ENCODE data around the gene APOBEC3F. TPM values are rescaled to one million over a fixed set of nuclear protein-coding genes. Genes with fewer than 3 reads are reported as not detected.

The APOBEC3F gene
- total RNA-seq, 1 donor from 2014 or later, result 2.8 TPM

- Mint-ChIP-seq H3K9me3 (ENCODE audit: unreplicated experiment) (peaks cover 1% of the 10 kb centered on the region), H3K4me1 (ENCODE audit: low read depth, unreplicated experiment) (peaks cover 7% of the 10 kb centered on the region)
Observed at GRCh38 chr22:39090426-39091064, 49.9 kb downstream of the APOBEC3F start.

DNA sequence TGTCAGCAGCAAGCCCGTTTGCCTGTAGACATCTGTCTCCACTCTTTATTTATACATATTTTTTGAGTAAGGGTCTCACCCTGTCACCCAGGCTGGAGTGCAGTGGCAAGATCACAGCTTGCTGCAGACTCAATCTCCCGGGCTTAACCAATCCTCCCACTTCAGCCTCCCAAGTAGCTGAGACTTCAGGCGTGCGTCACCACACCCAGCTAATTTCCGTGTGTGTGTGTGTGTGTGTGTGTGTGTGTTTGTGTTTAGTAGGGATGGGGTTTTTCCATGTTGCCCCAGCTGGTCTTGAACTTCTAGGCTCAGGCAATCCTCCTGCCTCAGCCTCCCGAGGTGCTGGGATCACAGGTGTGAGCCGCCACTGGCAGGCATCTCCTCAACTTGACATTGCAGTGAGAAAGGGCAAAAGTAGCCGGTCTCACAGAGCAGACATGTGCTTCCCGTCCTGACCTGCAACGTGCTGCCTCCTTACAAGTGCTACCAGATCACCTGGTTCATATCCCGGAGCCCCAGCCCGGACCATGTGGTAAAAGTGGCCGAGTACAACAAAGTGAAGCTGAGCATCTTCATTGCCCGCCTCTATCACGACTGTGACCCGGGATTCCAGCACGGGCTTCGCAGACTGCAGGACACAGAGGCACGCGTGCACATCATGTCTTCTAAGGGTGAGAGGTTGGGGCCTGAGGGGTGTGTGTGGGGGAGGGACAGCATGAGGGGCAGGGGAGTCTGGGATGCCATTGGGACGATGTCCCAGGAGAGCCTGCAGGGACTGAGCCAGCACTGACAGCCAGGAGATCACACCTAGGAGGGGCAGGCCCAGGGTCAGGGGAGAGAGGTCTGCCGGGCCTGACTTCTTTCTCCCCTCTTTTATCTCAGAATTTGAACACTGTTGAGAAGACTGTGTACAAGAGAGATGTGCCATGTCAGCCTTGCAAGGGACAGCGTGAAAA lies 50.7 kb downstream of the APOBEC3F start:
- Mint-ChIP-seq H3K36me3 (ENCODE audit: unreplicated experiment) (no peaks in the 10 kb centered on the region), H3K4me1 (ENCODE audit: low read depth, unreplicated experiment) (peaks cover 7% of the 10 kb centered on the region), H3K27me3 (ENCODE audit: unreplicated experiment) (peaks cover 6% of the 10 kb centered on the region), H3K4me3 (ENCODE audit: unreplicated experiment) (no peak overlapping the region), H3K27ac (ENCODE audit: unreplicated experiment) (no peak overlapping the region), H3K9me3 (ENCODE audit: unreplicated experiment) (peaks cover 3% of the 10 kb centered on the region)
- TF ChIP-seq, protein P1, sequence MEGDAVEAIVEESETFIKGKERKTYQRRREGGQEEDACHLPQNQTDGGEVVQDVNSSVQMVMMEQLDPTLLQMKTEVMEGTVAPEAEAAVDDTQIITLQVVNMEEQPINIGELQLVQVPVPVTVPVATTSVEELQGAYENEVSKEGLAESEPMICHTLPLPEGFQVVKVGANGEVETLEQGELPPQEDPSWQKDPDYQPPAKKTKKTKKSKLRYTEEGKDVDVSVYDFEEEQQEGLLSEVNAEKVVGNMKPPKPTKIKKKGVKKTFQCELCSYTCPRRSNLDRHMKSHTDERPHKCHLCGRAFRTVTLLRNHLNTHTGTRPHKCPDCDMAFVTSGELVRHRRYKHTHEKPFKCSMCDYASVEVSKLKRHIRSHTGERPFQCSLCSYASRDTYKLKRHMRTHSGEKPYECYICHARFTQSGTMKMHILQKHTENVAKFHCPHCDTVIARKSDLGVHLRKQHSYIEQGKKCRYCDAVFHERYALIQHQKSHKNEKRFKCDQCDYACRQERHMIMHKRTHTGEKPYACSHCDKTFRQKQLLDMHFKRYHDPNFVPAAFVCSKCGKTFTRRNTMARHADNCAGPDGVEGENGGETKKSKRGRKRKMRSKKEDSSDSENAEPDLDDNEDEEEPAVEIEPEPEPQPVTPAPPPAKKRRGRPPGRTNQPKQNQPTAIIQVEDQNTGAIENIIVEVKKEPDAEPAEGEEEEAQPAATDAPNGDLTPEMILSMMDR (IDR thresholded peaks at IDR 0.05; ENCODE audit: partially characterized antibody, unreplicated experiment), result no peak
- no peak for DNase-seq

More at GRCh38 chr22:39090426-39091064, 49.9 kb downstream of the APOBEC3F start:
- H3K36me3 Mint-ChIP-seq (ENCODE audit: unreplicated experiment), result no peaks in the 10 kb centered on the region
- H3K4me3 Mint-ChIP-seq (ENCODE audit: unreplicated experiment), result no peak overlapping the region
- TF ChIP-seq, protein P1 (IDR thresholded peaks at IDR 0.05; ENCODE audit: partially characterized antibody, unreplicated experiment), result no peak
- H3K27me3 Mint-ChIP-seq (ENCODE audit: unreplicated experiment), result peaks cover 8% of the 10 kb centered on the region
- DNase-seq, result no peak
- no peak overlapping the region for H3K27ac Mint-ChIP-seq (ENCODE audit: unreplicated experiment)

GRCh38 chr22:39092111-39092862 lies 51.6 kb downstream of the APOBEC3F start:
- Mint-ChIP-seq H3K27ac (ENCODE audit: unreplicated experiment) (peak overlapping the region; percentile 33), H3K27me3 (ENCODE audit: unreplicated experiment) (peaks cover 6% of the 10 kb centered on the region), H3K9me3 (ENCODE audit: unreplicated experiment) (peaks cover 3% of the 10 kb centered on the region), H3K4me1 (ENCODE audit: low read depth, unreplicated experiment) (peaks cover 6% of the 10 kb centered on the region), H3K4me3 (ENCODE audit: unreplicated experiment) (peak overlapping the region; percentile 46), H3K36me3 (ENCODE audit: unreplicated experiment) (no peaks in the 10 kb centered on the region)
- TF ChIP-seq, protein P1 (IDR thresholded peaks at IDR 0.05; ENCODE audit: partially characterized antibody, unreplicated experiment), result no peak
- no peak for DNase-seq

DNA sequence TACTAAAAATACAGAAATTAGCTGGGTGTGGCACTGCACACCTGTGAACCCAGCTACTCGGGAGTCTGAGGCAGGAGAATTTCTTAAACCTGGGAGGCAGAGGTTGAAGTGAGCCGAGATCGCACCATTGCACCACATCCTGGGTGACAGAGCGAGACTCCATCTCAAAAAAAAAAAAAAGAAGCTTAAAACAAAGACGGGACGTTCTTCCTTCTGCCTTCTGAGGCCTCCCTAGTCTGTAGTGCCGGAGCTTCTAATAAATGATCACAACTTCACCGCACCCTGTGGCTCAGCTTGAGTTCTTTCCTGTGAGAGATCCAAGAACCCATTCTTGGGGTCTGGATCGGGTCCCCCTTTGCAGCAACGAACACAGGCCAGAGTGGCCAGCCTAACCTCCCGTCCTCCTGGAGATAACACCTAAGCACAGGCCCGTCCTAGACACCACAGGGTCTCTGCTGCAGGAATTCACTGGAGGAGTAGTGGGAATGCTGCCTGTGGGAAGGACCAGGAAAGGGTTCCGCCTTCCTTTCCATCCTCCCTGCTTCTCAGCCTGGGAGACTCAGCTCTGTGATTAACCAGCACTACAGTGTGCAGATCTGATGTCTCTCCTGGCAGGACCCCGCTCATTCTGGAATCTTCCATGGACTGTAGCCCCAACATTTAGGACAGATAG lies 54.2 kb downstream of the APOBEC3F start:
- TF ChIP-seq, protein P1 (IDR thresholded peaks at IDR 0.05; ENCODE audit: partially characterized antibody, unreplicated experiment), result no peak
- Mint-ChIP-seq H3K4me1 (ENCODE audit: low read depth, unreplicated experiment) (no peaks in the 10 kb centered on the region), H3K27ac (ENCODE audit: unreplicated experiment) (no peak overlapping the region), H3K4me3 (ENCODE audit: unreplicated experiment) (no peak overlapping the region), H3K36me3 (ENCODE audit: unreplicated experiment) (no peaks in the 10 kb centered on the region), H3K27me3 (ENCODE audit: unreplicated experiment) (peaks cover 9% of the 10 kb centered on the region), H3K9me3 (ENCODE audit: unreplicated experiment) (peaks cover 3% of the 10 kb centered on the region)
- DNase-seq, result no peak
